K562 (cell line): ENCODE measurements around the gene TP53I3.

Experiments used
- AFF4 ChIP-seq: sonication (generic); formaldehyde crosslinking; IDR thresholded peaks from 2 replicates; pipeline ENCODE4 v1.8.0; 2023; ENCODE audit warnings: mild to moderate bottlenecking, missing genetic modification reagents
- EZH2 ChIP-seq: IDR thresholded peaks from 2 replicates; pipeline ENCODE4 v1.6.1; 2012; ENCODE audit warnings: low read depth, mild to moderate bottlenecking, inconsistent platforms, low read length, borderline replicate concordance
- GABPA ChIP-seq: fragments of 200-800 bp; sonication (Bioruptor generic); conservative IDR thresholded peaks from 2 replicates; pipeline ENCODE4 v1.6.1; 2016; ENCODE audit warnings: low read depth, missing genetic modification characterization, missing compliant biosample characterization
- PML ChIP-seq: IDR thresholded peaks from 2 replicates; pipeline ENCODE4 v1.6.1; 2012; ENCODE audit warnings: low read length, inconsistent platforms
- ZNF324 ChIP-seq: fragments of 250-450 bp; sonication (Bioruptor Pico); IDR thresholded peaks from 2 replicates; pipeline ENCODE4 v1.4.0; 2020; ENCODE audit warnings: mild to moderate bottlenecking
- TF ChIP-seq, protein P1 (sequence below), 2 experiments: fragments of 200-800 bp in 1 of 2; sonication (Bioruptor generic) in 1 of 2; sonication (generic) in 1 of 2; formaldehyde crosslinking in 1 of 2; IDR thresholded peaks in 1 of 2; conservative IDR thresholded peaks in 1 of 2; 2 replicates each; pipeline versions ENCODE4 v1.5.0 to v1.6.1; 2016 to 2020; ENCODE audit warnings: missing compliant biosample characterization in 1 of 2, missing genetic modification characterization in 1 of 2, missing genetic modification reagents in 1 of 2
- TF ChIP-seq, protein P2 (sequence below), 3 experiments: IDR thresholded peaks in 2 of 3; conservative IDR thresholded peaks in 1 of 3; 2 replicates each; pipeline ENCODE4 v1.5.1; 2011 to 2012; ENCODE audit warnings: low read length in 3 of 3, mild to moderate bottlenecking in 3 of 3, control low read depth in 2 of 3, improper control_type of control experiment in 1 of 3, inconsistent platforms in 1 of 3, low read depth in 1 of 3, mixed read lengths in 1 of 3, moderate library complexity in 1 of 3; ENCODE audit not compliant: insufficient read depth in 2 of 3

GRCh38 chr2:24121066-24121465 lies 36.4 kb upstream of the TP53I3 start:
- TF ChIP-seq, protein P1, sequence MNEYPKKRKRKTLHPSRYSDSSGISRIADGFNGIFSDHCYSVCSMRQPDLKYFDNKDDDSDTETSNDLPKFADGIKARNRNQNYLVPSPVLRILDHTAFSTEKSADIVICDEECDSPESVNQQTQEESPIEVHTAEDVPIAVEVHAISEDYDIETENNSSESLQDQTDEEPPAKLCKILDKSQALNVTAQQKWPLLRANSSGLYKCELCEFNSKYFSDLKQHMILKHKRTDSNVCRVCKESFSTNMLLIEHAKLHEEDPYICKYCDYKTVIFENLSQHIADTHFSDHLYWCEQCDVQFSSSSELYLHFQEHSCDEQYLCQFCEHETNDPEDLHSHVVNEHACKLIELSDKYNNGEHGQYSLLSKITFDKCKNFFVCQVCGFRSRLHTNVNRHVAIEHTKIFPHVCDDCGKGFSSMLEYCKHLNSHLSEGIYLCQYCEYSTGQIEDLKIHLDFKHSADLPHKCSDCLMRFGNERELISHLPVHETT (CRISPR knock-in tag; conservative IDR thresholded peaks at IDR 0.05 in 1 of 2, IDR thresholded peaks at IDR 0.05 in 1 of 2), result no peak
- no peak for TF ChIP-seq EZH2
- TF ChIP-seq ZNF324 (CRISPR knock-in tag), result no peak
- no peak for TF ChIP-seq PML
- no peak for TF ChIP-seq AFF4 (CRISPR knock-in tag)
- TF ChIP-seq GABPA (tag), result no peak
- TF ChIP-seq, protein P2, sequence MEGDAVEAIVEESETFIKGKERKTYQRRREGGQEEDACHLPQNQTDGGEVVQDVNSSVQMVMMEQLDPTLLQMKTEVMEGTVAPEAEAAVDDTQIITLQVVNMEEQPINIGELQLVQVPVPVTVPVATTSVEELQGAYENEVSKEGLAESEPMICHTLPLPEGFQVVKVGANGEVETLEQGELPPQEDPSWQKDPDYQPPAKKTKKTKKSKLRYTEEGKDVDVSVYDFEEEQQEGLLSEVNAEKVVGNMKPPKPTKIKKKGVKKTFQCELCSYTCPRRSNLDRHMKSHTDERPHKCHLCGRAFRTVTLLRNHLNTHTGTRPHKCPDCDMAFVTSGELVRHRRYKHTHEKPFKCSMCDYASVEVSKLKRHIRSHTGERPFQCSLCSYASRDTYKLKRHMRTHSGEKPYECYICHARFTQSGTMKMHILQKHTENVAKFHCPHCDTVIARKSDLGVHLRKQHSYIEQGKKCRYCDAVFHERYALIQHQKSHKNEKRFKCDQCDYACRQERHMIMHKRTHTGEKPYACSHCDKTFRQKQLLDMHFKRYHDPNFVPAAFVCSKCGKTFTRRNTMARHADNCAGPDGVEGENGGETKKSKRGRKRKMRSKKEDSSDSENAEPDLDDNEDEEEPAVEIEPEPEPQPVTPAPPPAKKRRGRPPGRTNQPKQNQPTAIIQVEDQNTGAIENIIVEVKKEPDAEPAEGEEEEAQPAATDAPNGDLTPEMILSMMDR (IDR thresholded peaks at IDR 0.05 in 2 of 3, conservative IDR thresholded peaks at IDR 0.05 in 1 of 3; ENCODE audit: insufficient read depth in 2 of 3, low read depth in 1 of 3, low read length in 3 of 3), result no peak
